Measurements from ENCODE around the gene HECW1.

DNA sequence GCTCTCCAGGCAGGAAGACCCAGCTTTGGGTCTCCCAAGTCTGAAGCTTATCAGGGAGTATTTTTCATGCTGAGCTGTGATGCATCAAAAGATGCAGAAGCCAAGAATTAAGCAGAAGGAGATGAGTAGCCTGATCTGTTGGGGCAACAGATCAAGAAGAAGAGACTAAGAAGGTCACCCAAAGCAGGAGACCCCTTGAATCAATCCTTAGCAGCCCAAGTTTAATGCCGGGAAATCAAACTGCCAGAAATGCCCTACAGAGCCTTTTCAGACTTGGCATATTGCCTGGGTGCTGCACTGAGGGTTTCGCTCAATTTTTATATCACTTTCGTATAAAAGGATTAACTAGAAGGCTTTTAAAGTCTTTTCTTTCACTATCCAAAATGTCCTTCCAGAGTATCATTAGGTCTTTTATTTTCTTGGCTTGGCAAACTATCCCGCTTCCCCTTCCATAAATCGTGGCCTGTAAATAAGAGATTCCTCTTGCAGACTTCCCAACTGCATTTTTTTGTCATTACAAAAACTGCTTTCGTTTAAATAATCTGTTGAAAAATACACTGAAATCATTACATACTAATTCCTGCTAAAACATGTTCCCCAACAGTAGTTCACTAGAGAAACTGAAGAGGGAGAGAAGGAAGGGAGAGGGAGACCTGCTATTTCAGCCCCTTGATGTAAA lies 421.5 kb downstream of the HECW1 start:
- TF ChIP-seq EZH2phosphoT487 (IDR thresholded peaks at IDR 0.05; ENCODE audit: borderline replicate concordance): no peak
- TF ChIP-seq, protein P1, sequence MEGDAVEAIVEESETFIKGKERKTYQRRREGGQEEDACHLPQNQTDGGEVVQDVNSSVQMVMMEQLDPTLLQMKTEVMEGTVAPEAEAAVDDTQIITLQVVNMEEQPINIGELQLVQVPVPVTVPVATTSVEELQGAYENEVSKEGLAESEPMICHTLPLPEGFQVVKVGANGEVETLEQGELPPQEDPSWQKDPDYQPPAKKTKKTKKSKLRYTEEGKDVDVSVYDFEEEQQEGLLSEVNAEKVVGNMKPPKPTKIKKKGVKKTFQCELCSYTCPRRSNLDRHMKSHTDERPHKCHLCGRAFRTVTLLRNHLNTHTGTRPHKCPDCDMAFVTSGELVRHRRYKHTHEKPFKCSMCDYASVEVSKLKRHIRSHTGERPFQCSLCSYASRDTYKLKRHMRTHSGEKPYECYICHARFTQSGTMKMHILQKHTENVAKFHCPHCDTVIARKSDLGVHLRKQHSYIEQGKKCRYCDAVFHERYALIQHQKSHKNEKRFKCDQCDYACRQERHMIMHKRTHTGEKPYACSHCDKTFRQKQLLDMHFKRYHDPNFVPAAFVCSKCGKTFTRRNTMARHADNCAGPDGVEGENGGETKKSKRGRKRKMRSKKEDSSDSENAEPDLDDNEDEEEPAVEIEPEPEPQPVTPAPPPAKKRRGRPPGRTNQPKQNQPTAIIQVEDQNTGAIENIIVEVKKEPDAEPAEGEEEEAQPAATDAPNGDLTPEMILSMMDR (conservative IDR thresholded peaks at IDR 0.05; ENCODE audit: low read length): no peak
